HG03025 (cell line): ENCODE measurements around the gene MINK1.
"Not testable (repeated sequence)": the region's sequence is repeated elsewhere in the genome, so short reads cannot be mapped to it uniquely, and the experiment has no call there.

Experiments used
- ATAC-seq: cut with Tn5 transposase; IDR thresholded peaks from one replicate; pipeline ENCODE4 v1.9.1; 2021; ENCODE audit warnings: mild to moderate bottlenecking, moderate library complexity; ENCODE audit not compliant: unreplicated experiment, low FRiP score

MINK1 gene

GRCh38 chr17:4843321-4844000, 10.3 kb downstream of the MINK1 start:
- ATAC-seq: no peak

- no peak for ATAC-seq
Observed at GRCh38 chr17:4845118-4845517, 12.0 kb downstream of the MINK1 start.

- ATAC-seq: no peak
Observed at GRCh38 chr17:4846635-4847390, 13.7 kb downstream of the MINK1 start.

GRCh38 chr17:4849011-4849536, 15.9 kb downstream of the MINK1 start:
- ATAC-seq: no peak

GRCh38 chr17:4850246-4850645, 17.1 kb downstream of the MINK1 start:
- ATAC-seq: no peak

- no peak for ATAC-seq
Observed at GRCh38 chr17:4851084-4851483, 17.9 kb downstream of the MINK1 start.

- no peak for ATAC-seq
Observed at GRCh38 chr17:4852567-4853207, 19.5 kb downstream of the MINK1 start.

- ATAC-seq: no peak
Observed at GRCh38 chr17:4853208-4853671, 20.1 kb downstream of the MINK1 start.

GRCh38 chr17:4854111-4854681, 21.1 kb downstream of the MINK1 start:
- ATAC-seq: no peak

GRCh38 chr17:4856271-4856936, 23.3 kb downstream of the MINK1 start:
- no peak for ATAC-seq

GRCh38 chr17:4856937-4857314, 23.8 kb downstream of the MINK1 start:
- ATAC-seq: no peak

- ATAC-seq: not testable (repeated sequence)
Observed at GRCh38 chr17:4857347-4857746, 24.2 kb downstream of the MINK1 start.

- no peak for ATAC-seq
Observed at GRCh38 chr17:4858068-4858881, 25.1 kb downstream of the MINK1 start.

- ATAC-seq: no peak
Observed at GRCh38 chr17:4858882-4859260, 25.7 kb downstream of the MINK1 start.

- ATAC-seq: no peak
Observed at GRCh38 chr17:4859816-4860625, 26.9 kb downstream of the MINK1 start.

GRCh38 chr17:4860651-4861050, 27.5 kb downstream of the MINK1 start:
- no peak for ATAC-seq

- no peak for ATAC-seq
Observed at GRCh38 chr17:4861052-4861451, 27.9 kb downstream of the MINK1 start.

- ATAC-seq: no peak
Observed at GRCh38 chr17:4862720-4863119, 29.6 kb downstream of the MINK1 start.

GRCh38 chr17:4863321-4863720, 30.2 kb downstream of the MINK1 start:
- ATAC-seq: no peak
